ENCODE measurements around the gene TMEM191C.
"Not testable (repeated sequence)": the region's sequence is repeated elsewhere in the genome, so short reads cannot be mapped to it uniquely, and the experiment has no call there.

- TF ChIP-seq CTCF, POLR2A (IDR thresholded peaks at IDR 0.05): not testable (repeated sequence)
Measured at GRCh38 chr22:21498489-21498888, 31.3 kb downstream of the TMEM191C start.

All from Peyer's patch (tissue), 4 donors.